GM12864 (cell line): Measurements from ENCODE around the gene LILRA1.
A peak's percentile ranks its signal among the peaks of the same experiment; 100 is the strongest.

Experiments
- DNase-seq: peaks from one replicate; pipeline ENCODE4 v3.0.0-alpha.2; 2011; ENCODE audit warnings: low read depth
- H3K4me3 ChIP-seq: 2 replicates; pipeline ENCODE4 v1.5.1; 2011; ENCODE audit warnings: mild to moderate bottlenecking, low read depth, low read length, control low read depth
- CTCF ChIP-seq: IDR thresholded peaks from 2 replicates; pipeline ENCODE4 v1.5.1; 2011; ENCODE audit warnings: low read depth, mild to moderate bottlenecking, moderate library complexity, low read length, control low read depth, inconsistent platforms; ENCODE audit errors: missing control alignments

LILRA1 gene

GRCh38 chr19:54648129-54648528 lies 54.7 kb downstream of the LILRA1 start:
- H3K4me3 ChIP-seq: no peak overlapping the region
- TF ChIP-seq CTCF: peak; percentile 22
- no peak for DNase-seq

- no peak overlapping the region for H3K4me3 ChIP-seq
Measured at GRCh38 chr19:54650108-54650655, 56.8 kb downstream of the LILRA1 start.

More at GRCh38 chr19:54650108-54650655, 56.8 kb downstream of the LILRA1 start:
- DNase-seq: no peak
- no peak for TF ChIP-seq CTCF
